NCI-H2029 (cell line): Measurements from ENCODE around the gene MIOX.
"Not testable (repeated sequence)": the region's sequence is repeated elsewhere in the genome, so short reads cannot be mapped to it uniquely, and the experiment has no call there.

Experiments used
- DNase-seq: peaks from one replicate; lab custom pipeline; 2025; lab: John Stamatoyannopoulos, UW

MIOX gene

GRCh38 chr22:50517495-50518260 lies 31.0 kb downstream of the MIOX start:
- DNase-seq, result no peak

GRCh38 chr22:50518606-50519005 lies 31.9 kb downstream of the MIOX start:
- no peak for DNase-seq

GRCh38 chr22:50519151-50519550 lies 32.5 kb downstream of the MIOX start:
- no peak for DNase-seq

GRCh38 chr22:50520184-50520583 lies 33.5 kb downstream of the MIOX start:
- DNase-seq, result not testable (repeated sequence)

DNA sequence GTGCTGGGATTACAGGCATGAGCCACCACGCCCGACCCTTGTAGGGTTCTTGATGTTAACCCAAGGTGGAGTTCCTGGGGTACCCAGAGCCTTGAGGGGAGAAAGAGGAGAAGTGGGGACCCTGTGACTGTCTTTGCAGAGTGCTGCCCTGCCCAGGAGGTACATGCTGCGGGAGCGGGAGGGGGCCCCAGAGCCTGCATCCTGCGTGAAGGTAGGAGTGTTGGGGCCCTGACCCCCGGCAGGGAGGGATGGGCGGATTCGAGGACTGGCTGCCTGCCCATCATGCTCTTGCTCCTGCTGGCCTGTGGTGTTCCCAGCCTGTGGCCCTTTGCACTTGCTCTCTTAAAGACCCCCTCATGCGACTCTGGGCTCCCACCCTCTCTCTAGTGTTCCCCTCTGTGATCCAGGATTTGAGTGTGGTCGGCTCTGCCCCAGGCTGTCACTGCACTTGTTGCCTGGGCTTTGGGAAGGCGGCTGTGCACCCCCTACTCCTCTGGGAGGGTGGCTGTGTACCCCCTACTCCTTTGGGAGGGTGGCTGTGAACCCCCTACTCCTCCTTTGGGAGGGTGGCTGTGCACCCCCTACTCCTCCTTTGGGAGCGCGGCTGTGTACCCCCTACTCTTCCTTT lies 34.3 kb downstream of the MIOX start:
- DNase-seq, result no peak

- no peak for DNase-seq
Observed at GRCh38 chr22:50521710-50522109, 35.1 kb downstream of the MIOX start.

GRCh38 chr22:50522208-50522805 lies 35.6 kb downstream of the MIOX start:
- no peak for DNase-seq

GRCh38 chr22:50522806-50523438 lies 36.3 kb downstream of the MIOX start:
- DNase-seq, result no peak

DNA sequence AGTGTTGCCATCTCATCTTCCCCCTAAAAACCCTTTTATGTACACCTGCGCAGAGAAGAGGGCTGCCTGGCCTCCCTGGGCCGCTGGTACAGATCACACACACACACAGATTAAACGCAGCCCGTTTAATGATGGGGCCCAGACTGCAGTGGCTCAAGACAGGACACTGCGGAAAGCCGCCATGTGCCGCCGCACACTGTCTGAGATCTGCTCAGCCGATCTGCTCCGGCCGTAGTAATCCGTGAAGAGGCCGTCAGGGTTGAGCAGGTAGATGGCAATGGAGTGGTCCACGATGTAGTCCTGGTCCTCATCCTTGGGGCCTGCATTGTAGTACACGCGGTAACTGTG lies 36.8 kb downstream of the MIOX start:
- DNase-seq, result no peak

DNA sequence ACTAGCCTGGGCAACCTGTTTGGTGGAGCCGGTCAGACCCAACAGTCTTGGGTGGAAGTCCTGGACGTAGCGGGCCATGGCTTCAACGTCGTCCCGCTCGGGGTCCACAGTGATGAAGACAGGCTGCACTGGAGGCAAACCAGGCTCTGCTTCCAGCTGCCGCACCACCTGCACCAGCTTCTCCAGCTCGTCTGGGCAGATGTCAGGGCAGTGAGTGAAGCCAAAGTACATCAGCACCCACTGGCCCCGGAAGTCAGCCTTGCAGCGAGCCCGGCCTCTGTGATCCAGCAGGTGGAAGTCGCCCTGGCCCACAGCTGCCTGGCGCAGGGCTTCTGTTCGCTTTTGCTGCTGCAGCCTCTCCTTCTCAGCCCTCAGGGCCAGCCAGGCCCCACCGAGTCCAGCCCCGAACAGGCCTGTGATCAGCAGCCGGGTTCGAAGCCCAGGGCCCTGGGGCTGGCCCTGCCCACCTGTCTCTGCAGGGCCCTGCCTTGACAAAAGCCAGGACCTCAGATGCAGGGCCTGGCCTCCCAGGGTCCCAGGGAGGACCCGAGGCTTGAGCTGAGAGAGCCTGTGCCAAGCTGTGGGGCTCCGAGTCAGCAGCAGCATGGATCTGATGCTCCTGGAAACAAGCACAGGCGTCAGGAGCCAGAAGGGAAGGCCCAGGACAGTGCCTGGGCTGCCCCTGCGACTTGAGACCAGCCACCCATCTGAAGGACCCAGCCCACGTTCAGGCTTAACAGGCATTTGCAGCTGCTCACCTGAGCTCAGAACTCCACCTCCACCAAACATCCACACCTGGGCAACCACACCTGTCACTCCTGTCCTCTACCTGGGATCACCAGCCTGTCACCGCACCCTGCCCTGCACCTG lies 37.4 kb downstream of the MIOX start:
- DNase-seq, result no peak

DNA sequence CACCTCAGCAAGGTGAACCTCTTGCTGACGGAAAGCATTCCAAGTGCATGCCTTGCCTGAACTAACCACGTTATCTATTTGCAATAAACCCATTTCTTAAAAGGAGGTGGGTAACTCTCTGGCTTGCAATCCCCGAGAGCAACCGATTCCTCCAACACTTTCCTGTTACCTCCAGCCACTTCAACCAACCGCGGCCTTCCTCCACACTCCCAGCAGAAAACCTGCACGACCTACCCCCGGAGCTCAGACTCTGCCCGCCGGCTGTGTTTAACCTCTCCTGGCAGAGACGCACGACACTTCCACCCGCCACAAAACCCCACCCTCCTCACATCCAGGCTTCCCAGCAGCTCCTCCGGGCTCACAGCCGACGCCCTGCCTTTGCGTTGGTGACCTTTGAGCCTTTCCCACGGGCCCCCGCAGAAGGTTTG lies 38.0 kb downstream of the MIOX start:
- DNase-seq, result no peak

DNA sequence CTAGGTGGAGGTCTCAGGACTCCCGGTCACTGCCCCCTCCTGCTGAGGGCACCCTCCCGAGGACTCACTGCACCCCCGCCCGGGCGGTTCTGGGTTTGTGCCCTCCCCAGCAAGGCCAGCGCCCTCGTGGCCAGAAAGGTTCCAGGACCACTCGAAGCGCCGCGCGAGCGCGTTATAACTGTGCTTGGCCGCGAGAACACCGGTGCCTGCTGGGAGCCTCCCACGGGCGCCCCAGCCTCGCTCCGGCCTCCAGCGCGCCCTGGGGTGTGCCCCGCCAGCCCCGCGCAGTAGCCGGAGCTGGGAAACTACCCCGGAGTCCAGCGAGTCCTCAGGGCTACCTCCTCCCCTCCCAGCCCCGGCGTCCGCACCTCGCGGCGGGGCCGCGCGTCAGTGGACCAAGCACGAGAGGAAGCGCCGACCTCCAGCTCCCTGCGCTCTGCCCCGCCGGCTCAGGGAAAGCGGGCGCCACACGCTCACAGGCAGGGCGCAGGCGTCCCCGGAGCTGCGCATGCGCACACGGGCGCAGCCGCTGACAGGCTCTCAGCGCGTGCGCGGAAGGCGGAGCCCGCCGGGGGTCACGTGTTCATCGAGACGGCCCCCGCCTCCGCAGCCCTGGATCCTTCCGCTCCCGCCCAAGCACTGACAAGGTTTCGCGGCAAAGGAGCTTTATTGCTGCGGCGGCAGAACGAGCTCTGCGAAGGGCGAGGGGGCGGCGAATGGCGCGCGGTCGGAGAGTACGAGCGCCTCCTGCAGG lies 38.6 kb downstream of the MIOX start, which contains the start of gene SCO2:
Gene SCO2 (minus strand): TSS at position 495 of the 754 bp plus-strand sequence. CDS start 1,187 bp downstream, outside the sequence.
- peak; percentile 85 for DNase-seq

DNA sequence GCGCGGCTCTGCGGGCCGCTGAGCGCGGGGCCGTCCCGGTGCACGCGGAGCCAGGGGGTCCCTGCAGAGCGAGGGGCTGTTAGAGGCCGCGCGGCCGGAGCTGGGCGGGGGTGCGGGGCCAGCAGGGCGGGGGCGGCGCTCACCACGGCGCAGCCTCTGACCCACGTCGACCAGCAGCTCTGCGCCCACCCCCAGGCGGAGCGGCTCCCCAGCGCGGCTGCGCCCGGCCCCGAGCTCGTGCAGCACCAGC lies 39.1 kb downstream of the MIOX start:
- no peak for DNase-seq

DNA sequence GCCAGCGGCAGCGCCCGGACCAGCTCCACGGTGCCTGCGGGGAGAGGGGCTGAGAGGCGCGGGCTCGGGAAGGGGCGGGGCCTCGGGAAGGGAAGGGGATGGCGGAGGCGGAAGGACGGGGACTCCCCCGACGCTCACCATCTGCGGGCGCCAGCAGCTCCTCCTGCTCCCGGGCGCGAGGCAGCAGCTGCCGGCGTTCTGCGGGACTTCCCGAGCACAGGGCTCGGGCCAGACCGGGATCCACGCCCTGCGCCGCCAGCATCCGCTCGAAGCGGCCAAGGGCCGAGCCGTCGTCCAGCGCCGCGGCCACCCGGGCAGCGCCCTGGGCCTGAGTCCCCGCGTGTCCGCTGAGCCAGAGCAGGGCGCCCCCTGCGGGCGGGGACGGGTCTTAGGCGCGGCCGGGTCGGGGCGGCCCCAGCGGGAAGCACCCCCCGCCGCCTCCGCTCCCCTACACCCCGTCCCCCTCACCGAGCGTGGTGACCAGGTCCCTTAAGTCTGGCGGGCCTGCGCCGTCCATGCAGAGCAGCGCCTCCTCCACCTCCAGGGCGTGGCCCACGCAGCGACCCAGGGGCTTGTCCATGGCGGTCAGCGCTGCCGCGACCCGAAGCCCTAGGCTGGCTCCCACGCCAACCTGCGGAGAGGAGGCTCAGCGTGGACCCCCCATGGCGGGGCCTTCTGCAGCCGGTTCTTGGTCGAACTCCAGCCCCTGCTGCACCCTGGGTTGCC lies 39.6 kb downstream of the MIOX start:
- peak; percentile 25 for DNase-seq

GRCh38 chr22:50526834-50527801 lies 40.5 kb downstream of the MIOX start:
- DNase-seq, result no peak

- no peak for DNase-seq
Observed at GRCh38 chr22:50527921-50528681, 41.4 kb downstream of the MIOX start.

GRCh38 chr22:50528682-50529415 lies 42.2 kb downstream of the MIOX start:
- DNase-seq, result no peak

DNA sequence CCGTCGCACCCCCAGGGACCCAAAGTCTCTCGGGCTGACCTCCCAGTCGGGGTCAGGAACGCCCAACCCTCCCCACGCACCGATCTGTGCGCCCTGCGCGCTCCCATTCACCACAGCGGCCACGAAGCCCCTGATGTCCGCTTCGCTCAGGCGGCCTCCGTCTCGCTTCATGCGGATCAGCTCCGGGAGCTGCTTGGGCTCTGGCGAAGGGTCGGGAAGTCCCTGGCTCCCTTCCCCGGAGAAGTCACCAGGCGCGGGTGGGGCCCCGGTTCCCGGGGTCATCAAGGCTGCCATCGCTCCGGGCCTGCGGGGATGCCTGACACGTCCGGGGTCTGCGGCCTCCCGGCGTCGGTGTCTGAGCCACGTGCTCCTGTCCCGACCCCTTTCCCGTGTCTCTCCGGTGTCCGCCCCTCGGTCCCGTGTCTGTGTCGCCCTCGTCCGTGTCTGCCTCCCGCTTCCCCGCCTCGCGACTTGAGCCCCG lies 42.8 kb downstream of the MIOX start:
- DNase-seq, result no peak
